ENCODE results near the gene EXOC2.

Gene EXOC2

GRCh38 chr6:680251-680650 is 12.7 kb downstream of the EXOC2 start:
- no peak for TF ChIP-seq CTCF (IDR thresholded peaks at IDR 0.05; ENCODE audit: low read depth, low read length)
- H3K4me3 ChIP-seq (ENCODE audit: low read depth, low read length), result no peak overlapping the region

- TF ChIP-seq CTCF (IDR thresholded peaks at IDR 0.05; ENCODE audit: low read depth, low read length), result no peak
- no peak overlapping the region for H3K4me3 ChIP-seq (ENCODE audit: low read depth, low read length)
Measured at GRCh38 chr6:679282-679681, 13.7 kb downstream of the EXOC2 start.

- no peak overlapping the region for H3K4me3 ChIP-seq (ENCODE audit: low read depth, low read length)
- no peak for TF ChIP-seq CTCF (IDR thresholded peaks at IDR 0.05; ENCODE audit: low read depth, low read length)
Measured at GRCh38 chr6:678520-678919, 14.4 kb downstream of the EXOC2 start.

- no peak overlapping the region for H3K4me3 ChIP-seq (ENCODE audit: low read depth, low read length)
- no peak for TF ChIP-seq CTCF (IDR thresholded peaks at IDR 0.05; ENCODE audit: low read depth, low read length)
Measured at GRCh38 chr6:677919-678318, 15.0 kb downstream of the EXOC2 start.

GRCh38 chr6:674956-675355 is 18.0 kb downstream of the EXOC2 start:
- no peak overlapping the region for H3K4me3 ChIP-seq (ENCODE audit: low read depth, low read length)
- no peak for TF ChIP-seq CTCF (IDR thresholded peaks at IDR 0.05; ENCODE audit: low read depth, low read length)

GRCh38 chr6:674406-674805 is 18.5 kb downstream of the EXOC2 start:
- no peak for TF ChIP-seq CTCF (IDR thresholded peaks at IDR 0.05; ENCODE audit: low read depth, low read length)
- no peak overlapping the region for H3K4me3 ChIP-seq (ENCODE audit: low read depth, low read length)

GRCh38 chr6:667253-667927 is 25.5 kb downstream of the EXOC2 start:
- no peak for TF ChIP-seq CTCF (IDR thresholded peaks at IDR 0.05; ENCODE audit: low read depth, low read length)
- H3K4me3 ChIP-seq (ENCODE audit: low read depth, low read length), result no peak overlapping the region

All from WI38 (cell line).